Fibroblast of the aortic adventitia (primary cell): ENCODE data around the gene PHOSPHO2. TPM values are rescaled to one million over a fixed set of nuclear protein-coding genes. Genes with fewer than 3 reads are reported as not detected.

Experiments used
- DNase-seq: peaks from one replicate; pipeline ENCODE4 v3.0.0-alpha.2; 2010; ENCODE audit warnings: low read depth
- H3K4me3 ChIP-seq: 2 replicates; pipeline ENCODE4 v1.5.1; 2011; ENCODE audit warnings: low read depth, mild to moderate bottlenecking, control low read depth, low read length, moderate library complexity
- total RNA-seq: library from RNA; depleted of rRNA; stranded (reverse); fragments of >200 nt; gene quantifications from 2 replicates; pipeline ENCODE4 v1.2.3, GENCODE V29; 2012; ENCODE audit warnings: low replicate concordance
- TF ChIP-seq, protein P1 (sequence below): IDR thresholded peaks from 2 replicates; pipeline ENCODE4 v1.5.1; 2011; ENCODE audit warnings: mild to moderate bottlenecking, low read length, control low read depth, inconsistent platforms; ENCODE audit not compliant: insufficient read depth

PHOSPHO2 gene, protein sequence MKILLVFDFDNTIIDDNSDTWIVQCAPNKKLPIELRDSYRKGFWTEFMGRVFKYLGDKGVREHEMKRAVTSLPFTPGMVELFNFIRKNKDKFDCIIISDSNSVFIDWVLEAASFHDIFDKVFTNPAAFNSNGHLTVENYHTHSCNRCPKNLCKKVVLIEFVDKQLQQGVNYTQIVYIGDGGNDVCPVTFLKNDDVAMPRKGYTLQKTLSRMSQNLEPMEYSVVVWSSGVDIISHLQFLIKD
- 5.2 and 12.0 TPM in 2 replicates for total RNA-seq

DNA sequence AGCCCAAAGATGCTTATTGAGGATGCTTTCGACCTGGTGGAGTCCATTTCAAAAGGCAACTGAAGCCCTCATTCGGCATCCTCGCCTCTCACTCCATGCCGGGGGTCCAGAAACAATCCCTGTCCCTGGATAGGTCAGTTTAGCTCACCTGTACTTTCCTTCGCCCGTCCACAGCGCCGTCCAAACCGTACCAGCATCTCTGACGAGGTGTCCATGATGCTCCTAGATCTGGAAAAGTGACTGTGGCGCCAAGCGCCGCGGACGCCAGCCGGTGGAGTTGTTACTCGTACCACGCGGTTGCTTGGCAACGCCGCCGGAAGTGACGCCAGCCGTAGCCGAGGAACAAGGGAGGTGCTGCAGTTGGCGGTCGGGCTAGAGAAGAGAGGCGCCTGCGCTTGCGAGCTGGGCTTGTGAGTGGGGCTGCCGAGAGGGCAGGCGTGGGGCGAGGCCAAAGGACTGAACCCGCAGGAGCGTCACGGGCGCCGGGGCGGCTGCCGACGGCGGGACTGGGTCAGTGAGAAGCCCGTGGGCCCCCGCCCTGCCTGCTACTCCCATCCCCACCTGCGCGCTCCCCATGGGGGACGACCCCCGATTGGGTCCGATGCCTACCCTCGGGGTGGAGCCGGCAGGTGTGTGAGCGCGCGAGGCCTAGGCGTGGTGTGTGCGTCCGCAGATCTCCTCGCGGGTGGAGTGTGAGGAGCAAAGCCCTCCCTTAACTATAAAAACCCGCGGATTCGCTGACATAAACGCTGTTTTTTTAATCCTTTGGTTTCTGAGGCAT is at the start of gene PHOSPHO2, which contains the start of gene CFAP210:
Gene PHOSPHO2, plus strand, starts transcription at position 357 of the 781 bp plus-strand sequence. CDS start 6,503 bp downstream, outside the sequence.
Gene CFAP210, minus strand, starts transcription at position 293 of the 781 bp plus-strand sequence. Its CDS starts 78 bp downstream, at position 215.
- TF ChIP-seq, protein P1, sequence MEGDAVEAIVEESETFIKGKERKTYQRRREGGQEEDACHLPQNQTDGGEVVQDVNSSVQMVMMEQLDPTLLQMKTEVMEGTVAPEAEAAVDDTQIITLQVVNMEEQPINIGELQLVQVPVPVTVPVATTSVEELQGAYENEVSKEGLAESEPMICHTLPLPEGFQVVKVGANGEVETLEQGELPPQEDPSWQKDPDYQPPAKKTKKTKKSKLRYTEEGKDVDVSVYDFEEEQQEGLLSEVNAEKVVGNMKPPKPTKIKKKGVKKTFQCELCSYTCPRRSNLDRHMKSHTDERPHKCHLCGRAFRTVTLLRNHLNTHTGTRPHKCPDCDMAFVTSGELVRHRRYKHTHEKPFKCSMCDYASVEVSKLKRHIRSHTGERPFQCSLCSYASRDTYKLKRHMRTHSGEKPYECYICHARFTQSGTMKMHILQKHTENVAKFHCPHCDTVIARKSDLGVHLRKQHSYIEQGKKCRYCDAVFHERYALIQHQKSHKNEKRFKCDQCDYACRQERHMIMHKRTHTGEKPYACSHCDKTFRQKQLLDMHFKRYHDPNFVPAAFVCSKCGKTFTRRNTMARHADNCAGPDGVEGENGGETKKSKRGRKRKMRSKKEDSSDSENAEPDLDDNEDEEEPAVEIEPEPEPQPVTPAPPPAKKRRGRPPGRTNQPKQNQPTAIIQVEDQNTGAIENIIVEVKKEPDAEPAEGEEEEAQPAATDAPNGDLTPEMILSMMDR, result no peak
- peak; percentile 95 for DNase-seq
- peak within 1 kb of the TSS; percentile 94 for H3K4me3 ChIP-seq

DNA sequence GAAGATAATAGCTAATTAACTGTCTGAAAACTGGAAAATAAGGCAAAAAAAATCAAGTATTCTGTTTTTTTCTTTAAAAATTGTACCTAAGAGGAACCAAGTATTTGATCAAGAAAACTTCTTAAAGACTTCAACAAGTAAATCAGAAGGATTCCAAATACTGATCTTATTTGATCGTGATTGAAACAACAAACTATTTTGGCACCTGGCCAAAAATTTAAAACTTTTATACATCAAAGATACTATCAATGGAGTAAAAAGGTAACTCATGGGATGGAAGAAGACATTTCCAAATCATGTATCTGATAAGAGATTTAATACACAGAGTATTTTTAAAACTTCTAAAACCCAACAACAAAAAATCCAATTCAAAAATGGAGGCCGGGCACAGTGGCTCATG is 46.8 kb upstream of the PHOSPHO2 start:
- DNase-seq, result no peak
- H3K4me3 ChIP-seq, result no peak overlapping the region
- TF ChIP-seq, protein P1, result no peak

DNA sequence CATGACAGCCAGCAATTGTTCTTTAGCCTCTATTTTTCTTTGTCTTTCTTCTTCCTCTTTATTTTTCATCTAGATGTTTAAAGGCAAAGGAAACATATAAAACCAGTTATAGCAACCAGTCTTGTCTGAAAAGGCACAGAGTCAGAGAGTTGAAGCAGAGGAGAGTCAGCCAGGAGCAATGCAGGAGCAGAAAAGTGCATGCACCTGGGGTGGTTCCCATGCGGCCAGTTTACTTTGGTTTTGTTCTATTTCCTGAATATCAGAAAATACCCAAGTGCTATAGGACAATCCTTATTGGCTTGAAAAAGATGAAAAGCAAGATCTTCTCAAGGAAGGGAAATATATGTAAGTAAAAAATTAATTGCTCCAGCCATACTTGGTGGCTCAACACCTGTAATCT is 45.0 kb upstream of the PHOSPHO2 start:
- DNase-seq, result no peak
- TF ChIP-seq, protein P1, result no peak

DNA sequence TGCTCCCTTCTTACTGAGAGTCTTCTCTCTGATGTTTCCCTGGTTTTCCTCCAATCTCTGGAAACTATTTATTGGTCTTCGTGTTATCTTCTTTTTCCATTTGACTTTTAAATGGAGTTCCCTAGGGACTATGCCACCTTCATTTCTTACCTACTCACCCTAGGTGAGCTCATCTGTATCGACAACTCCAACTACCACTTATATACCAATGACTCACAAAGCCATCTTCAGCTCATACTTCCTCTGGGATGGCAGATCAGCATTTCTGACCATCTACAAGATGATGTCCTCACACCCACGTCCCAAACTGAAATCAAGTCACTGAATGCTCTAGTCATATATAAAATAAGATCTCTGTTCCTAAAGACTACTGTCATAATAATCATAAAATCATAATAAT is 40.6 kb upstream of the PHOSPHO2 start:
- DNase-seq, result no peak
- TF ChIP-seq, protein P1, result no peak
- H3K4me3 ChIP-seq, result no peak overlapping the region

More for the DNA sequence above, 45.0 kb upstream of the PHOSPHO2 start:
- no peak overlapping the region for H3K4me3 ChIP-seq

DNA sequence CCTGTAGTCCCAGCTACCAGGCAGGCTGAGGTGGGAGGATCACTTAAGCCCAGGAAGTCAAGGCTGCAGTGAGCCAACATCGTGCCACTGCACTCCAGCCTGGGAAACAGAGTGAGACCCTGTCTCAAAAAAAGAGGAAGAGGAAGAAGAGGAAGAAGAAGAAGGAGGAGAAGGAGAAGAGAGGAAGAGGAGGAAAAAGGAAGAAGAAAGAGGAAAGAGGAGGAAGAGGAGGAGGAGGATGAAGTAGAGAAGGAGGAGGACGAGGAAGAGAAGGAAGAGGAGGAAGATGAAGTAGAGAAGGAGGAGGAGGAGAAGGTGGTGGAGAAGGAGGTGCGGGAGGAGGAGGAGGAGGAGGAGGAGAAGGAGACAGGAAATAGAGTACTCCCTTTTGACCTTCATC is 38.1 kb upstream of the PHOSPHO2 start:
- TF ChIP-seq, protein P1, result no peak
- no peak overlapping the region for H3K4me3 ChIP-seq
- no peak for DNase-seq

DNA sequence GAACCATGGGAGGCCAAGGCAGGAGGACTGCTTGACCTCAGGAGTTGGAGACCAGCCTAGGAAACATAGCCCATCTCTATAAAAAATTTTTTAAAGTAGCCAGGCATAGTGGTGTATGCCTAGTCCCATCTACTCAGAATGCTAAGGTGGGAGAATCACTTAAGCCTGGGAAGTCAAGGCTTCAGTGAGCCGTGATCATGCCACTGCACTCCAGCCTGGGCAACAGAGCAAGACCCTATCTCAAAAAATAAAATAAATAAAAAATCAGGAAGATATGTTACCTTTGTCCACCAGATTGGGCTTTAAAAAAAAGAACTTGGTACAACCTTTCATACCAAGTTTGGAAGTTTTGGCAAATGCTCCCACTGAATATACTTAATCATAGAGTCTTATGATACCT is 35.4 kb upstream of the PHOSPHO2 start:
- no peak overlapping the region for H3K4me3 ChIP-seq
- no peak for DNase-seq
- TF ChIP-seq, protein P1, result no peak
